Activated CD4-positive, alpha-beta memory T cell treated with anti-CD3 and anti-CD28 coated beads for 36 hours (primary cell): Measurements from ENCODE around the gene C1QB. TPM values are rescaled to one million over a fixed set of nuclear protein-coding genes. Genes with fewer than 3 reads are reported as not detected.
A peak's percentile ranks its signal among the peaks of the same experiment; 100 is the strongest.

Experiments
- CTCF ChIA-PET: fragments of 350-600 bp; sonication (Branson Sonifier 250); formaldehyde crosslinking; loops from one replicate; lab custom pipeline; 2021; ENCODE audit warnings: antibody characterized with exemption, inconsistent platforms; lab: Charles Lee
- POLR2A ChIA-PET: fragments of 350-600 bp; sonication (Branson Sonifier 250); formaldehyde crosslinking; loops from one replicate; lab custom pipeline; 2021; ENCODE audit warnings: antibody characterized with exemption; lab: Charles Lee
- DNase-seq: peaks from one replicate; pipeline ENCODE4 v3.0.0-alpha.2; 2020
- H3K27ac Mint-ChIP-seq: one replicate; pipeline ENCODE4 v1.8.0; 2021; ENCODE audit warnings: mixed read lengths
- H3K27me3 Mint-ChIP-seq: one replicate; pipeline ENCODE4 v1.8.0; 2021; ENCODE audit warnings: mixed read lengths
- H3K36me3 Mint-ChIP-seq: one replicate; pipeline ENCODE4 v1.8.0; 2021; ENCODE audit warnings: mixed read lengths
- H3K4me1 Mint-ChIP-seq: one replicate; pipeline ENCODE4 v1.8.0; 2021; ENCODE audit warnings: low read depth, mixed read lengths
- H3K4me3 Mint-ChIP-seq: one replicate; pipeline ENCODE4 v1.8.0; 2021; ENCODE audit warnings: mild to moderate bottlenecking, mixed read lengths
- H3K9me3 Mint-ChIP-seq: one replicate; pipeline ENCODE4 v1.8.0; 2021; ENCODE audit warnings: mixed read lengths
- intact Hi-C: fragments of 100-400 bp; cut with micrococcal nuclease; formaldehyde crosslinking; loops from one replicate; pipeline ENCODE4 v1.15.1; 2023
- total RNA-seq, 2 experiments: library from RNA; stranded (reverse); gene quantifications; one replicate each; pipeline ENCODE4 v1.2.3, GENCODE V29; 2021

C1QB gene
- total RNA-seq, 2 experiments from 2014 or later: not detected

DNA sequence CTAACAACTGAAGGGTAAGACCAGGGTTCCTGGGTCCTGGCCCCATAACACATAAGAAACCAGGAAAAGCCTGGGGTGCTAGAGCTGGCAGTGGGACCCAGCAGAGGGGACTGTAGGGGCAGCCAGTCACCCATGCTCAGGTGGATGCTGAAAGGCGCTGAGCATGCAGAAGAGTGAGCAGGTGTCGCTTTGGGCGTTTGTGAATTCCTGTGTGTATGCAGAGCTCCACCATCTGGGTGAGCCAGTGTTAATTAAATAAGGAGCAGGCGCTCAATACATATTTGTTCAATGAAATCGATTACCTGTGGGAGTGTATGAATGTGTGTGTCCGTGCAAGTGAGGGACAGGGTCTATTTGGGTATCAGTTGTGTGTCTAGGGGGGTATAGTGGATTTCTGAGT lies 16.1 kb upstream of the C1QB start:
- CTCF ChIA-PET: no interaction called here

DNA sequence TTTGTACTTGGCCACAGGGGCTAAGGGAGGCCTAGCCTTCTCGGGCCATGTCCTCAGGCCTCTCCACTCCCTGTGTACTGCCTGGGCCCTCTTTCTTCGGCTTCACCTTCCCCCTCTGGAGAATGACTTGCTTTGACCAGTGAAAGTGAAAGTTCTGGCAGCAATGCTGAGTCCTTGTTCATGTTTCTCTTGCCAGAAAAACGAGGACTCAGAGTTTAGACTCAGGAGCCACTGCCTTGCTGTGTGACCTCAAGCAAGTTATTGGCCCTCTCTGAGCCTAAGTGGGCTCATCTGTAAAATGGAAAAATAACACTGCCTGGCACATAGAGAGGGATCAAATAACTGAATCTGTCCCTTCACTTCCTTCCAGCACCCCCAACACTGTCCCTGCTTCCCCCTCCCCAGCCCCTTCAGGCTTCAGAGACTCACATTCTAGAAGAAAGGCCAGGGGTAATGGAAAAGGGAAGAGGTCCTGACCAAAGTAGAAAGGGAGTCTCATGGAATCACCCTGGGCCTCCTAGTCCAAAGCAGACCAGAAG lies 15.1 kb upstream of the C1QB start:
- H3K9me3 Mint-ChIP-seq: no peaks in the 10 kb centered on the region
- H3K36me3 Mint-ChIP-seq: no peaks in the 10 kb centered on the region
- H3K4me1 Mint-ChIP-seq: no peaks in the 10 kb centered on the region
- peaks cover 25% of the 10 kb centered on the region for H3K27me3 Mint-ChIP-seq
- CTCF ChIA-PET: no interaction called here
- POLR2A ChIA-PET: no interaction called here
- no peak for DNase-seq
- intact Hi-C loops: no loop called here
- H3K27ac Mint-ChIP-seq: no peak overlapping the region
- H3K4me3 Mint-ChIP-seq: no peak overlapping the region

More for the DNA sequence above, 16.1 kb upstream of the C1QB start:
- DNase-seq: no peak
- Mint-ChIP-seq H3K36me3 (no peaks in the 10 kb centered on the region), H3K9me3 (no peaks in the 10 kb centered on the region), H3K27me3 (peaks cover 20% of the 10 kb centered on the region), H3K4me3 (no peak overlapping the region), H3K27ac (no peak overlapping the region), H3K4me1 (no peaks in the 10 kb centered on the region)
- intact Hi-C loops: no loop called here
- POLR2A ChIA-PET: no interaction called here

DNA sequence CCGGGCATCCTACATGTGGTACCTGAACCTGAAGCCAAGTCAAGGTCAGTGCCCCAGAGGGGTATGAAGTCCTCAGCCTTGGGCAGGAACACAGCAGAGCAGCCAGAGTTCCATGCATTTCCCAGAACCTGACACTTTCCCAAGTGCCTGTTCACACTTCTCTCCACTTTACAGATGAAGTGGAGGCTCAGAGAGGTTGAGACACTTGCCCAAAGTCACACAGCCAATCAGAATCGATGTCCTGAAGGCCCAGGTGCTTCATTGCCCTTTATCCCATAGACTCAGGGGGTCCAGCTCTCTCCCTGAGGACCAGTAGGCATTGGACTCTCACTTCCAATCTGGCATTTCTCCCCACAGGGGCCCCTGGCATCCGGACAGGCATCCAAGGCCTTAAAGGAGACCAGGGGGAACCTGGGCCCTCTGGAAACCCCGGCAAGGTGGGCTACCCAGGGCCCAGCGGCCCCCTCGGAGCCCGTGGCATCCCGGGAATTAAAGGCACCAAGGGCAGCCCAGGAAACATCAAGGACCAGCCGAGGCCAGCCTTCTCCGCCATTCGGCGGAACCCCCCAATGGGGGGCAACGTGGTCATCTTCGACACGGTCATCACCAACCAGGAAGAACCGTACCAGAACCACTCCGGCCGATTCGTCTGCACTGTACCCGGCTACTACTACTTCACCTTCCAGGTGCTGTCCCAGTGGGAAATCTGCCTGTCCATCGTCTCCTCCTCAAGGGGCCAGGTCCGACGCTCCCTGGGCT lies 14.4 kb upstream of the C1QB start:
- Mint-ChIP-seq H3K4me1 (no peaks in the 10 kb centered on the region), H3K4me3 (no peak overlapping the region), H3K9me3 (no peaks in the 10 kb centered on the region), H3K27me3 (peaks cover 24% of the 10 kb centered on the region), H3K27ac (no peak overlapping the region), H3K36me3 (no peaks in the 10 kb centered on the region)
- intact Hi-C loops: no loop called here
- CTCF ChIA-PET: interaction anchor here (0.6 to 5.2 kb wide), 3 partner anchors 218 to 289 kb away, joined by 3 to 26 read pairs (median 3); no protein-coding TSS in a partner anchor
- no peak for DNase-seq
- POLR2A ChIA-PET: no interaction called here

DNA sequence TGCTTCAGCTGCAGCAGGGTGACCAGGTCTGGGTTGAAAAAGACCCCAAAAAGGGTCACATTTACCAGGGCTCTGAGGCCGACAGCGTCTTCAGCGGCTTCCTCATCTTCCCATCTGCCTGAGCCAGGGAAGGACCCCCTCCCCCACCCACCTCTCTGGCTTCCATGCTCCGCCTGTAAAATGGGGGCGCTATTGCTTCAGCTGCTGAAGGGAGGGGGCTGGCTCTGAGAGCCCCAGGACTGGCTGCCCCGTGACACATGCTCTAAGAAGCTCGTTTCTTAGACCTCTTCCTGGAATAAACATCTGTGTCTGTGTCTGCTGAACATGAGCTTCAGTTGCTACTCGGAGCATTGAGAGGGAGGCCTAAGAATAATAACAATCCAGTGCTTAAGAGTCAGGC lies 13.8 kb upstream of the C1QB start:
- Mint-ChIP-seq H3K36me3 (no peaks in the 10 kb centered on the region), H3K27ac (no peak overlapping the region), H3K27me3 (peaks cover 23% of the 10 kb centered on the region), H3K4me3 (no peak overlapping the region), H3K4me1 (no peaks in the 10 kb centered on the region), H3K9me3 (no peaks in the 10 kb centered on the region)
- intact Hi-C loops: no loop called here
- CTCF ChIA-PET: interaction anchor here (0.6 to 5.2 kb wide), 3 partner anchors 219 to 288 kb away, joined by 3 to 26 read pairs (median 3); no protein-coding TSS in a partner anchor
- POLR2A ChIA-PET: no interaction called here
- DNase-seq: no peak

DNA sequence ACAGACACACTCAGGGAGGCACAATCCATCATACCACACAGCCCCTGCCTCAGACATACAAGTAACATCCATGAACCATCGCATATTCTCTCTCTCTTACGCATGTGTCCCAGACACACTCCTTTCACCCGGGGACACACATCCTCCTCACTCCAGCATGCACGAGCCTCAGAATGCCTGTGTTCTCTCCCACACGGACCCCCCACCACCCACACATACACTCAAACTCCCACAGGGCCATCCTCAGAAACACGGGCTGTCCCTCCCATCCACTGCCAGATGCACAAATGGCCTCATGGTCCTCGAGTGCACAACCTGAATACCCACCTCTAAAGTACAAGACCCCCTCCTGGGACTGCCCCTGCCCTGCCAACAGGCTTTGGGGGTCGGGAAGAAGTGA lies 11.8 kb upstream of the C1QB start:
- POLR2A ChIA-PET: no interaction called here
- H3K4me1 Mint-ChIP-seq: no peaks in the 10 kb centered on the region
- CTCF ChIA-PET: interaction anchor here (0.9 to 5.2 kb wide), 5 partner anchors 142 to 509 kb away, joined by 3 to 26 read pairs (median 6); no protein-coding TSS in a partner anchor

DNA sequence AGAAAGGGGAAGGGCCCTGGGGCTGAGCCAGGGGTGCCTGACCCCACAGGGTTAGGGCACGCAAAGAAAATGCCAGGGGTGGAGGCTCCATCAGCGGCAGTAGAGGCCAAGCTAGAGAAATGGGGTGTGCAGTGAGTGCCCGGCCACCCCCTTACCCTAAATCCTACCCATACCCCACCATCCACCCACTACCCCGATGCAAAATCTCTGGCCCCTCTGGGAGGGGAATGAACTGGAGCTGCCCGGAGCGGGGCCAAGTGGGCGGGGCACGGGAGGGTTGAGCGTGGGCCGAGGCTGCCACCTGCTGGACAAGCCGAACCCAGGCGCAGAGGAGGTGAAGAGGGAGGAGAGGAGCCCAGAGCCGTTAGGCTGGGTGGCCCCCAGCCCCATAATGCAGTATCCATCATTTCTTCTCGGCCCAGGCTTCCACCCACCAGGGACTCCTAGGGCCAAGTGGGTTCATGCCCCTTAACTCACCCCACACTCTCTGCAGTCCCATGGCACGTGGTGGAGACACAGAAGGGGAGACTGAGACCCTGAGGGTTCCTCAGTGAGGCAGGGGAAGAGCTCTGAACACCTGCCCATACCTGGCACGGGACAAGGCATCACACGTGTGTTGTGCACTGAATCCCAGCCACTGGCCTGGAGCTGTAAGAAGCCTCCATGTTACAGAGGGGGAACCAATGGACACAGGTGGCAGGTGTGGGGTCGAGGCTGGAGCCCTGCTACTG lies 11.0 kb upstream of the C1QB start:
- ChIA-PET POLR2A (no interaction called here), CTCF (interaction anchor here (0.9 to 5.2 kb wide), 6 partner anchors 26 to 510 kb away, joined by 3 to 26 read pairs (median 6); no protein-coding TSS in a partner anchor)
- no peaks in the 10 kb centered on the region for H3K4me1 Mint-ChIP-seq
- no peaks in the 10 kb centered on the region for H3K36me3 Mint-ChIP-seq
- H3K4me3 Mint-ChIP-seq: no peak overlapping the region
- intact Hi-C loops: loop anchor here (1.0 kb wide), 1 partner anchor 222 kb away; no protein-coding TSS in a partner anchor
- peaks cover 22% of the 10 kb centered on the region for H3K27me3 Mint-ChIP-seq
- no peak overlapping the region for H3K27ac Mint-ChIP-seq
- DNase-seq: peak; percentile 77
- H3K9me3 Mint-ChIP-seq: no peaks in the 10 kb centered on the region

More for the DNA sequence above, 11.8 kb upstream of the C1QB start:
- no peak for DNase-seq
- Mint-ChIP-seq H3K27me3 (peaks cover 25% of the 10 kb centered on the region), H3K4me3 (no peak overlapping the region), H3K9me3 (no peaks in the 10 kb centered on the region), H3K27ac (no peak overlapping the region), H3K36me3 (no peaks in the 10 kb centered on the region)
- intact Hi-C loops: no loop called here

DNA sequence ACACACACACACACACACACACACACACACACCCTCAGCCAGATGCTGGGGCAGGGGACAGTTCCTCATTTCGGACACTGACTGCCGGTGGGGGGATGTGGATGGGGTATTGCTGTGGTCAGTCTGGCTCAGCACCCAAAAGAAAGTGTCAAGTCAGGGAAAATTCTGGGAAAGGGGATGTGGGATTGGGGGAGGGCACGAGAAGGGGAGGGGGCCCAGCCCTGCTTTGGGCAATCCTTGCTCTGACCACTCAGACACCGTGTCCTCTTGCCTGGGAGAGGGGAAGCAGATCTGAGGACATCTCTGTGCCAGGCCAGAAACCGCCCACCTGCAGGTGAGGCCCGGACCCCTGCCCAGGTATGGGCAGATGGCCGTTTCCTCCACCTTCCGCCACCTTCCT lies 9.7 kb upstream of the C1QB start, which contains the start of gene C1QC:
Gene C1QC, plus strand, starts transcription at position 253 of the 400 bp plus-strand sequence. CDS start 391 bp downstream, outside the sequence.
- ChIA-PET POLR2A (interaction anchor here (0.6 kb wide), 1 partner anchor 222 kb away, joined by 3 read pairs; no protein-coding TSS in a partner anchor), CTCF (interaction anchor here (1.1 to 5.2 kb wide), 2 partner anchors 223 to 227 kb away, joined by 4 to 26 read pairs; no protein-coding TSS in a partner anchor)
- H3K27ac Mint-ChIP-seq: no peak within 1 kb of the TSS
- intact Hi-C loops: no loop called here
- no peak for DNase-seq
- no peaks in the 10 kb centered on the region for H3K4me1 Mint-ChIP-seq
- H3K9me3 Mint-ChIP-seq: no peaks in the 10 kb centered on the region
- no peaks in the 10 kb centered on the region for H3K36me3 Mint-ChIP-seq
- H3K4me3 Mint-ChIP-seq: no peak within 1 kb of the TSS
- H3K27me3 Mint-ChIP-seq: peaks cover 18% of the 10 kb centered on the region

DNA sequence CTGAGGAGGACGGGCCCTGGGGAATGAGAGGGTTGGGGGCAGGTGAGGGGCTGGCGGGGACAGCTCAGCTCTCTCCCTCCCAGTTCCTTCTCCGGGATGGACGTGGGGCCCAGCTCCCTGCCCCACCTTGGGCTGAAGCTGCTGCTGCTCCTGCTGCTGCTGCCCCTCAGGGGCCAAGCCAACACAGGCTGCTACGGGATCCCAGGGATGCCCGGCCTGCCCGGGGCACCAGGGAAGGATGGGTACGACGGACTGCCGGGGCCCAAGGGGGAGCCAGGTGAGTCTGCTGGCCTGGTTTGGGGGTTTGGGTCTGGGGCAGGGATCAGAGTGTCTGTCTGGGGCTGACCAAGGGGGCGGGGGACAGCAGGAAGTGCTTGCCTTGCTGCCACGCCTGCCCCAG lies 9.1 kb upstream of the C1QB start:
- intact Hi-C loops: no loop called here
- H3K27ac Mint-ChIP-seq: no peak overlapping the region

DNA sequence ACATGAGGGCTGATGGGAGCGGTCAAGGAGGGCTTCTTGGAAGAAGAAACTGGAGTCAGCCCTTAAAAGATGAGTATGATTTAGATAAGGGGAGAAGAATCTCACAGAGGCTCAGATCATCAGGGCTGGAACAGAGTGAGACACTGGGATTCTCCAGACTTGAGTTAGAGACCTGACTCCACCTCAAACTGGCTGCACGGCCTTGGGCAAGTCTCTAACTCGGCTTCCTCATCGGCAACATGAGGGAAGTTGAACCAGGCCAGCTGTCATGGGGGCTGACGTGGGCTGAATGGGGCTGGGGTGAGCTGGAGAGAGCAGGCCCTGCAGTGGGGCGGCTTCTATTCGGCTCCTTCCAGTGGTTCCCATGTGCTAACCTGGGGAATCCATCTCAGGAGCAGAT lies 7.1 kb upstream of the C1QB start:
- Mint-ChIP-seq H3K27me3 (peaks cover 17% of the 10 kb centered on the region), H3K9me3 (no peaks in the 10 kb centered on the region), H3K4me1 (no peaks in the 10 kb centered on the region), H3K4me3 (no peak overlapping the region), H3K36me3 (no peaks in the 10 kb centered on the region), H3K27ac (no peak overlapping the region)
- DNase-seq: no peak
- POLR2A ChIA-PET: no interaction called here
- CTCF ChIA-PET: no interaction called here
- intact Hi-C loops: no loop called here

More for the DNA sequence above, 9.1 kb upstream of the C1QB start:
- H3K9me3 Mint-ChIP-seq: no peaks in the 10 kb centered on the region
- H3K4me3 Mint-ChIP-seq: no peak overlapping the region
- no peaks in the 10 kb centered on the region for H3K36me3 Mint-ChIP-seq
- no peak for DNase-seq
- ChIA-PET POLR2A (interaction anchor here (0.6 kb wide), 1 partner anchor 223 kb away, joined by 3 read pairs; no protein-coding TSS in a partner anchor), CTCF (interaction anchor here (0.5 to 5.2 kb wide), 4 partner anchors 11 to 228 kb away, joined by 3 to 26 read pairs (median 4); no protein-coding TSS in a partner anchor)
- H3K27me3 Mint-ChIP-seq: peaks cover 18% of the 10 kb centered on the region
- no peaks in the 10 kb centered on the region for H3K4me1 Mint-ChIP-seq

DNA sequence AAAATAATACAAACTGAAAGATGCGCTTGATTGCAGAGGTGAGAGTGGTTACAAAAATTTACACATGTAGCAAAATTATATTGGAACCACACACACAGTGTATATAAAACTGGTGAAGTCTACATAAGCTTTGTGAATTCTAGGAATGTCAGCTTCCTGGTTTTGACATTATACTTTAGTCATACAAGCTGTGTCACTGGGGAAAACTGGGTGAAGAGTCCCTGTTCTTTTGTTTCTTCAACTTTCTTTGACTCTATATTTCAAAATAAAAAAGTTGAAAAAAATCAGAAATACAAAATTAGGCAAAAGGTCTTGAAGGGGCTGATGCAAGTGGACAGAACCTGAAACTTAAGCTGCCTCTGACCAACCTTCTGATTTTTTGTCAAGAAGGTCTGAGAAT lies 6.7 kb upstream of the C1QB start:
- Mint-ChIP-seq H3K4me1 (no peaks in the 10 kb centered on the region), H3K27me3 (peaks cover 13% of the 10 kb centered on the region), H3K4me3 (no peak overlapping the region), H3K36me3 (no peaks in the 10 kb centered on the region), H3K9me3 (no peaks in the 10 kb centered on the region), H3K27ac (no peak overlapping the region)
- CTCF ChIA-PET: no interaction called here
- intact Hi-C loops: no loop called here
- POLR2A ChIA-PET: no interaction called here
- no peak for DNase-seq

DNA sequence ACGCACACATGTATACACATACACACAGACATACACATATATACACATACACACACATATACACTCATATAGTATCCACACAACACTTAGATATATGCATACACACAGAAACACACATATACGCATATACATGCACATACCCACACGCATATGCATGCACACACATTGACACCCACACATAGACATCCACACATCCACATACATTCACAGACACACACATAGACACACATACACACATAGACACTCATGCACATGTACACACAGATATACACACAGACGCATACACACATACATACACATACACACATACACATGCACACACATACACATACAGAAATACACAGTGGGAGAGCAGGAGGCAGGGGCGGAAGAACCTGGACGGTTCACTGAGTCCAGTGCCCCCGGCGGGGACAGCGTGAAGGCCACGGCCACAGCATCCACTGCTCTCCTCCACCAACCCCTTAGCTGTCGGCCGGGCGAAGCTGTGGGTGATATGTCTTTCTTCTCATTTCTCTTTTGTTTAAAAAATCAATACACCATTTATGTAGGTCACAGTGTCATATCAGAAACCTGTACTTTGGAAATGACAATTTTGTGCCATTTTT lies 2.8 kb upstream of the C1QB start:
- DNase-seq: no peak
- ChIA-PET CTCF (no interaction called here), POLR2A (no interaction called here)
- no peaks in the 10 kb centered on the region for H3K36me3 Mint-ChIP-seq
- H3K27ac Mint-ChIP-seq: no peak overlapping the region
- H3K4me1 Mint-ChIP-seq: no peaks in the 10 kb centered on the region
- no peak overlapping the region for H3K4me3 Mint-ChIP-seq
- H3K27me3 Mint-ChIP-seq: peaks cover 5% of the 10 kb centered on the region
- intact Hi-C loops: no loop called here
- H3K9me3 Mint-ChIP-seq: no peaks in the 10 kb centered on the region
